HG03521 (cell line): ENCODE results near the gene NOTO.
"Not testable (repeated sequence)": the region's sequence is repeated elsewhere in the genome, so short reads cannot be mapped to it uniquely, and the experiment has no call there.

ENCODE experiments used
- ATAC-seq: cut with Tn5 transposase; IDR thresholded peaks from one replicate; pipeline ENCODE4 v1.9.1; 2021; ENCODE audit warnings: mild to moderate bottlenecking, moderate library complexity; ENCODE audit not compliant: unreplicated experiment

Gene NOTO, protein sequence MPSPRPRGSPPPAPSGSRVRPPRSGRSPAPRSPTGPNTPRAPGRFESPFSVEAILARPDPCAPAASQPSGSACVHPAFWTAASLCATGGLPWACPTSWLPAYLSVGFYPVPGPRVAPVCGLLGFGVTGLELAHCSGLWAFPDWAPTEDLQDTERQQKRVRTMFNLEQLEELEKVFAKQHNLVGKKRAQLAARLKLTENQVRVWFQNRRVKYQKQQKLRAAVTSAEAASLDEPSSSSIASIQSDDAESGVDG

DNA sequence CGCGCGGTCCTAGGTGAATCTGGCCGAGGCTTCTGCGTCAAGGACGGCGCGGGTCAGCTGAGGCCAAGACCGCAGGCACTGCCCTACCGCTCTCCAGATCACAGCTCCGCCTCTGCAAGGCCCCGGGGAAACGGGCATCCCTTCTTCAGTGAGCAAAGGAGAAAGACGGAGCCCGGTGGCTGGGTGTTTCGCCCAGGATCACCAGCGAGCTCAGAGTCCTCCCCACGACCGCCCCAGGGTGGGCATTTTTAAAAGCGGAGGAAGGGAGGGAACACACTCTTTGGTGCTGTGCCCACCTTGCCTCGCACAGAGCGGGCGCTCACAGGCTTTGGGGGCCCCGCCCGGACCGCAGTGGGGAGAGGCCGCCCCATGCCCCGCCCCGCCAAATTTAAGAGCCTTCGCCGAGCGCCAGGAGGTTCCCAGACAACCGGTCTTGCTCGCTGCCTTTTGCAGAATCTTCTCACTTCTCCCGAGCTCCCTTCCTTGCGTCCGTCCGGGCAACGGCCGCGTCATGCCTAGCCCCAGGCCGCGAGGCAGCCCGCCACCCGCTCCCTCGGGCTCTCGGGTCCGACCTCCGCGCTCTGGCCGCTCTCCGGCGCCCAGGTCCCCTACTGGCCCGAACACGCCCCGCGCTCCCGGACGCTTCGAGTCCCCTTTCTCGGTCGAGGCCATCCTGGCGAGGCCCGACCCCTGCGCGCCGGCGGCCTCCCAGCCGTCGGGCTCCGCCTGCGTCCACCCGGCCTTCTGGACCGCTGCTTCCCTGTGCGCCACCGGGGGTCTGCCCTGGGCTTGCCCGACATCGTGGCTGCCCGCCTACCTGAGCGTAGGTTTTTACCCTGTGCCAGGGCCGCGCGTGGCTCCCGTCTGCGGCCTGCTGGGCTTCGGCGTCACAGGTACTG is at the start of gene NOTO:
TSS of gene NOTO (plus strand) at position 419 of the 899 bp plus-strand sequence. CDS start at position 512, 93 bp downstream.
- no peak for ATAC-seq

DNA sequence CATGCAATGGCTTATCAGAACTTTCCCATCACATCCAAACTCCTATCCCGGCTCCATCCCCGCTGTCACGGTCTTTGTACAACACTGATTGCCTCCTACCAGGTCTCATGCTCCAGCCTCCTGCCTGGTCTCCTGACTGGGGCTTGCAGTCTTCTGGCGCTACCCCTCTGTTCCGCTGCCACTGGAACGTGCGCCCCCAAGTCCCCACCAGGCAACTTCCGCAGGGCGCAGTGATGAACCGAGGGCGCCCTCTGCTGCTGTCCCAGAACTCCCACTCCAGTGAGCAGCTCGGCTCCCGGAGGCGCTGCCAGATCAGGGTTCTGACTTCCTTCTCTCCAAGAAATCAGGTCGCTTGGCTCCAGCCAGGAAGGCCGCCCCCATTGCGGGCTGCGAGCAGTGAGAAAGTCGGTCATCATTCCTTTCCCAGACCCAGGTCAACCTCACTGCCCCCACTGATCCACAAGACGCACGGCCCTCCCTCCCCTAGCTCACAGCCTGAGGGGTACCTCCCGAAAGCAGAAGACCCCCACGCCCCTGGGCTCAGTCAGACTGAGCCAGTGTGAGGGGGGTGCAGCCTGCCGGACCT is 45.7 kb upstream of the NOTO start:
- no peak for ATAC-seq

DNA sequence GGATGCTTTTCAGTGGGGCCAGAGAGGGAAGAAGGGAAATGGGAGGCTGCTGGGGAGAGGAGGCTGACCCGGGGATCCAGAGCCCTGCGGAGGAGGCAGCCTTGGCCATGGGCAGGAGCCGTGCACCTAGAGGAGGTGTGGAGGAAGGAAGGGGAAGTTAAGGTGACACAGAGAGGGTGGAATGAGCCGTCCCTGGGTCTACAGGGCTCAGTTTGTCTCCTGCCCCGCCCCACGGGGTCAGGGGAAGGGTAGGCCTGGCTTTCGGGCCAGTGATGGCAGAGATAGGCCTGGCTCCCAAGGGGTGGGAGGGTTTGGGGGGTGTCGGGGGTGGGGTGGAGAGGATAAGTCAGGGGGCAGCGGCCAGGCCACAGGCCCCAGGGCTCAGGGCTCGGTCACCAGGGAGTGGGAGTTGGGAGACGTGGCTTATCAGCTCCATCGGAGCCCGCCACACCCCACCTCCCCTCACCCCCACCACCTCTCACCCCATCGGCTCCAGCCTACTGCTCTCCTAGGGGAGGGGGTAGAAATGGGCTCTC is 39.5 kb upstream of the NOTO start:
- no peak for ATAC-seq

DNA sequence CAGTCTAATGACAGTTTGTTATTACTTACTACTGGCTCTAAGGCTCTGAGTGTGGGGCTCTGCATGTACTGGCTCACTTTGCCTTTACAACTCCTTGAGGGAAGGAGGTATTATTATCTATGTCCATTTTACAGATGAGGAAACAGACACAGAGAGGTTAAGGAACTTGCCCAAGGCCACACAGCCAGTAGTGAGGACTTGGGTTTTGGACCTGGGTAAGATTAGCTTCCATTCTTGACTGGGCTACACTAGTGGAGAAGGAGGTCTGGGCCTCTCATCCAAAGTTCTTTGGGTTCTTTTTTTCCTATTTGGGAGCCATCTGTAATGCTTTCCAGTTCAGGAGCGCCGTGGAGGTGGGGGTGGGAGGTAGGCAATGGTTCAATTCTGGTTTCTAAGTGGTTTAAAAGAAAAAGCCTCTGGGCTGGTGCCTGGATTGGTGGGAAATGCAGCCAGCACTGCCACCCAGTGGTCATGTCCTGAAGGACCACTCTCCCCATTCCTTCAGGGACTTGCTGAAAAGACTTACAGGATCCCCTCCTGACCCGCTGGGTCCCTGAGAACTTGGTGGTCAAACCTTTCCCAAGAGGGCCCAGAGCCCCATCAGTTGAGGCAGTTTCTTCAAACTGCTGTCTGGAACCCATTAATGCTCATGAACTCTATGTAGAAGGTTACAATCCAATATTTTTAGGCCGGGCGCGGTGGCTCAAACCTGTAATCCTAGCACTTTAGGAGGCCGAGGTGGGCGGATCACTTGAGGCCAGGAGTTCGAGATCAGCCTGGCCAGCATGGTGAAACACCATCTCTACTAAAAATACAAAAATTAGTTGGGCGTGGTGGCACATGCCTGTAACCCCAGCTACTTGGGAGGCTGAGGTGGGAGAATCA is 38.6 kb upstream of the NOTO start:
- peak; percentile 59 for ATAC-seq

DNA sequence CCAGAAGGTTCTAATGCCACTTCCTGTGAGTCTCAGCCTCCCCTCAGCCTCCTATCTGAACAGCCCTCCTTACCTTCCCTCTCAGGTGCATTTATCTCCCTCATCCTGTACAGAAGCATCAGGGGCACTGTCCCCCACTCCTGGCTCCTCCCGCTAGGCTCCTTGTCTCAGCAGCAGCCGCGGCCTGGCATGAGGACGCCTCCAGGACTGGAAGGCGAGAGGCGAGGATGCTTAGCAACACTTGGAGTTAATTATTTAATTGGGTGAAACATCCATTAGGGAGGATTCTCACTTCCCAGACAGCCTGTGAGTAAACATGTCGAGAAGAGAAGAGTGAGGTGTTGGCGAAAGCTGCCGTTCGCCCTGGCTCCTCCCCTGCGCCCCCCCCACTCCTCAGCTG is 36.4 kb upstream of the NOTO start:
- not testable (repeated sequence) for ATAC-seq

DNA sequence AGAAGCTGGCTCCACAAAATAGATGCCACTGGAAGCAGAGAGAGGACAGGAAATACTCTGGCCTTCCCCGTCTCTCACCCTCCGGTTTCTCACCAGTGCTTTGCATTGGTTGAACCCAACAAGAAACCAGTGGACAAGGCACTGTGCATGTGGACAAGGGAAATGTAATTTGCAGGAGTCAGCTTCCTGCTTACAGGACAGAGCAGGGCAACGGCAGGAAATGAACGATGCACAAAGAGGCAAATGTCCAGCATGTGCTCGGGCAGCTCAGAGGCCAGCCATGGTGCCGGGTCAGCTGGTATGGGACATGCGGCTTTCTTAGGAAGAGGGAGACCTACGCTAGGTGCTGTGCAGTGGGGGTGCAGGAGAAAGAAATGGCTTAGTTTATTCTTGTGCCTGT is 35.6 kb upstream of the NOTO start:
- ATAC-seq = not testable (repeated sequence)

DNA sequence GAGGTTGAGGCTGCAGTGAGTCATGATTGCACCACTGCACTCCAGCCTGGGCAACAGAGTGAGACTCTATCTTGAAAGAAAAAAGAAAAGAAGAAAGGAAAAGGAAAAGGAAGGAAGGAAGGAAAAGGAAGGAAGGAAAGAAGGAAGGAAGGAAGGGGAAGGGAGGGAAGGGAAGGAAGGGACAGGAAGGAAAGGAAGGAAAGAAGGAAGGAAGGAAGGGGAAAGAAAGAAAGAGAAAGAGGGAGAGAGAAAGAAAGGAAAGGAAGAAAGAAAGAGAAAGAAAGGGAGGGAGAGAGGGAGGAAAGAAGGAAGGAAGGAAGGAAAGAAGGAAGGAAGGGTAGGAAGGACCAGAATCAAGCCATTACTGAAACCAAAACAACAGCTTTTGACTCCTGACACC is 34.0 kb upstream of the NOTO start:
- ATAC-seq = not testable (repeated sequence)

DNA sequence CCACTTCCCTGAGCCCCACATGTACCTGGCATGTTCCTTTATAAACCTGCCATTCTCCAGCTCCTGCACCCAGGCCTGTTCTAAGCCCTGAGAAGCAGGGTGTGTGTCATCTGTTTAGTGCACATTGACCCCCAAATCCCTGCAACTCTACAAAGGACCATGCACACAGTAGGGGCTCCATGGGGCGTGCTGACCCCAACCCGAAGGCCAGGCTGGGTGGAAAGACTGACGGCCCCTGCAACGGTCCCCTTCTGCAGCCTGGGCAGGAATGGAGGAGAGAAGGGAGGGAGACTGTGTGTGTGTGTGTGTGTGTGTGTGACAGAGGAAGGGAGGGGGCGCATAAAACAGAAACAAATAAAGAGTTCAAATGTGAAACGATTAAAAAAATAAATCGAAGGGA is 32.0 kb upstream of the NOTO start:
- ATAC-seq = not testable (repeated sequence)

DNA sequence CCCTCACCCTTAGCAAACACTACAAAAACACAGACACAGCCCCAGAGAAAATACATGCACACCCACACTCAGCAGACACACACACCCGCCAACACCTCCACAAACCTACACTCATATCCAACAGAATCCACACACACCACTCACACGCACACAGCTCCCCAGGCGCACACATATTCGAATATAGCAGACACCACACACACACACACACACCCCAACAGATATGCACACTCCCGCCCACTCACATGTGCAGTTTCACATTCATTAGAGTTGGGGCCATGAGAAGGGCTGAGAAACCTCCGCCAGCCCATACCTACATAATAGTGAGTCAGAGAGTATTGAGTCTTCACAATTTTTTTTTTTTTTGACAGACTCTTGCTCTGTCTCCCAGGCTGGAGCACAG is 29.4 kb upstream of the NOTO start:
- ATAC-seq = peak; percentile 43

DNA sequence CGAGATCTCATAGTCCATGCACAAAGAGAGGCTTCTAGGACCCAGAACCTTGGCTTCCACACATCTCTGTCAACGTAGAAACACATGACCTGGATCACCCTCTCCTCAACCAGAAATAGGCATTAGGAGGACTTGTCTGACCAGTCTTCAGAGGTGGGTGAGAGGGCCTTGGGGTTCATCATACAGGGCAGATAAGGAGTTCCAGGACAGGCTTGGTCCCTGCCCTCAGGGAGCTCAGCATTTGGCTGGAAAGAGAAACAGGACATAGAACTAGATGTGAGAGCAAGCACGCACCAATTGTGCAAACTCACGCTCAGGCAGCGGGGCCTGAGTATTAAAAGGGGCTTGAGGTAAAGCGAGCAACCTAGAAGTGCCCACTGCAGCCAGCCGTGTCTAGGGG is 28.6 kb upstream of the NOTO start:
- no peak for ATAC-seq

DNA sequence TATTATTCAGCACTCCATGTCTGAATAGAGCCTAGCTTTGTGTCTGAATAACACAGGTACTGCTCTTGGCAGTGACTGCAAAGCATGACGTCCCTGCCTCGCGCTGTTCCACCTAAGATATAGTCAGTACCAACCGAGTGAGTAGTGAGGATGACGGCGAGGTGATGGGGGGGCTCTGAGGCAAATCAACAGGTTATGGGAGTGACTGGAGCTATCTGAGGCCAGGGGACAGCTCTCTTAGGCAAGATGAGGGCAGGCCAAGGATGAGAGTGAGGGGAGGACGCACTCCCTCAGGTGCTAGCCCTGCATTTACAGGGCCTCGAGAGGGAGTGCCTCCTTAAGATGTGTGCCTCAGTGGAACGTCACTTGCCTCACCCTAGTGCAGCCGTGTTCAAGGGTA is 28.1 kb upstream of the NOTO start:
- ATAC-seq = no peak

DNA sequence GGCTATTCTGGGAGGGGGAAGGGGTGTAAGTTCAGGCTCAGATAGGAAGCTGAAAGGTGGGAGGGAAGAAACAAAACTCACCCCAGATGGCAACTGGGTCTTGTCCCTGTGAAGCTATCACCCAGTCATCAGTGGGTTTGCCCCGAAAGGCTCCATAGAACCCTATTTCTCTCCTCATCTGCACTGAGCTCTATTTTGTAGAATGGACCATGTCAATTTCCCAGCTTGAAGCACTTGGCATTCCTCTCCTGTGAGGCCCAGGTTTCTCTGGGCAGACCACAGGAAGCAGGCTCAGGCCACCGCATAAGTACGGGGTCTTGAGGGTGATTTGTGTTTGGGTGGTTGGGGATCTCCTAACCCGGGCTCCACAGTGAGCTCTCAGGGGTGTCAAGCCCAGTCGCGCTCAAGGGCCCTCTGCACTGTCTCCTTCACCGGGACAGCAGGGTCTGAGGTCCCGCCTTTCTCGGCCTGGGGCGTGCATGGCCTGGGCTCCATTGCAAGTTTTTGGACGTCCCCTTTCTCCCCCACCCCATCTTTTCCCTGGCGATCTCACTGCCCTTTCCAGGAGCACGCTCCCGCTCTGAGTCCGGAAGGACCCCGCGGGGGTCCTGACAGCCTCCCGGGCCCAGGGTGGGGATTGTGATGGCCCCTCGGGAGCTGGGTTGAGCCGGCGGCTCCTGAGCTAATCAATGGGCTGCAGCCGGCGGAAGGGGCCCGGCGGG is 27.3 kb upstream of the NOTO start:
- no peak for ATAC-seq

DNA sequence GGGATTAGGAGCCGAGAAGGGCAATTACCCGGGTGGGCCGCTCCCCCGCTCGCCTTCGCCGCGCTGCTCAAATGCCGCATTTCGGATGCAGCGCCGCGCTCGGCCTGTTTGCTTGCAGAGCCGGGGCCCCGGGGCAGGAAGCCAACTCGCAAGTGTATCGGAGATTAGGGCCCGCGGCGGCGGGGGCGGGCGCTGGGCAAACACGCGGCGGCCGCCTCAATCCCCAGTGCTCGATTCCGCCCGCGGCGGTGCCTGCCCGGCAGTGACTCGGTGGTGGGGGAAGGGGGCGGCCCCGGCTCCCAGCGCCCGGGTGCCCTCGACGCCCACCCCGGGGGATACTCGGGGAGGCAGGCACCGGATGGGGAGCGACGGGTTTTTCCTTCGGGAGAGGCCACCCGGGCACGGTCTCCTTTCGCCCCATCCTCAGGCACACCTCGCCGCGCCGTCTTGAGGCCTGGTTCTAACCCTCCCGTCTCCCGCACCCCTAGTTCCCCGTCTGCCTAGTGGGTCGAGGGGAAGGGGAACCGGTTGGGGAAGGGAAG is 26.6 kb upstream of the NOTO start:
- ATAC-seq = no peak

DNA sequence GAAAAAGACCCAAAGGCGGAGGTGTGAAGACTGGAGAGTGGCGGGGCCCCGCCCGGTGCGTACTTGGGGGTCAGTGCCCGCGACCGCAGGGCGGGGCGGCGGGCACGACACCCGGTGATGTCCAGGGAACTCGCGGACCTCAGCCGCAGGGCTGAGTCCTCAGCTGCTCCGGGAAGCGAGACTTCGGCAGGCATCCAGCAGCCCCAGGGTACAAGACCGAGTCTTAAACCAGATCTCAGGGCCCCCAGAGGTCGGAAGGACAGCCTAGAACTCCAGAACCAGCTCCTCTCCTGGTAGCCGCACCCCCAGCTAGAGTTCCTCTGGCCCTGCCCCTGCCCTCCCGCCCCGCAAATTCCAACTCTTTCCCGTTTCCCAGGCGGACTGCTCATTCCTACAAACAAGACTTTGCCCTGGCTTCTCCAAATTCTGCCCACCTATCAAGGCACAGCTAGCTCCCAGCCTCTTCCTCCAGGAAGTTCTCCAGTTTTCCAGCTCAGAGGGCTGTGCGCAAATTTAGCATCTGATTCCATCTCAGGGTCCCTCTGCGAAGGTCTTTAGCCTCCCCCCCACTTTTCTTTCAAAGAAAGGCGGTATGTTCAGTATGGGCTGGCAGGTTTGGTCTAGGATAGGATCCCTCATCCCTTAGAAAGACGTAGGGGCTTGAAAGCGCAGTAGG is 26.0 kb upstream of the NOTO start:
- no peak for ATAC-seq

DNA sequence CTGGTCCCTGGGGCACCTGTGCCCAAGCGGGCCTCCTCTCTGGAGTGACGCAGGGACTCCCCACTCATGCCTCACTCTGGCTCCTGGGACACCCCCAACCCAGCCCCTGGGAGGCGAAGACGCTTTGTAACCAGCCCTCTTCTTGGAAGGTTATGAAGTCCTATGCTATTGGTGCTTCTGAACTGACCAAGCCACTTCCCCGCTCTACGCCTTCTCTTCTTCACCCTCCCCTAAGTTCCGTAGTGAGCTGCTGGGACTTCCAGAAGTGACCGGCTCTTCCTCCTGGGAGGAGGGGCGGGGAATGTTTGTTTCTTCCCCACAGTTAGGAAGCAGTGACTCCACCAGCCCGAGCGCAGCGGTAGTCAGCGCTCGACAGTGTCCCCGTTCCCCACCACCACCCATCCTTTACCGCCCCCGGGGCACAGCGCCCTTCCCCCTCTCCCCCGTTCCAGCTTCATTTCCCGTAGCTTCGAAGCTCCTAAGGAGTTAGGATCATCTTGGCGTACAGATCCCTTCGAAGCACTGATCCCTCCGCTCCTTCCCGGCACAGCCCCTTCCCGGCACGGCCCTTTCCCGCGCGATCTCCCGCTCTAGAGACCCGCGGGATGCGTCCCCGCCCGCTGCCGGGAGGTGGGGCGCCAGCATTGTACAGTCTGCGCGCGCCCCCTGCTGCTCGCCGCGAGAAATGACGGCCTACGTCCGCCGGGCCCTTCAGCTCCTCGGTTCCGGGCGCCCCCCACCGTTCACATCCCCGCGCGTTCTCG is 25.3 kb upstream of the NOTO start:
- peak; percentile 84 for ATAC-seq

DNA sequence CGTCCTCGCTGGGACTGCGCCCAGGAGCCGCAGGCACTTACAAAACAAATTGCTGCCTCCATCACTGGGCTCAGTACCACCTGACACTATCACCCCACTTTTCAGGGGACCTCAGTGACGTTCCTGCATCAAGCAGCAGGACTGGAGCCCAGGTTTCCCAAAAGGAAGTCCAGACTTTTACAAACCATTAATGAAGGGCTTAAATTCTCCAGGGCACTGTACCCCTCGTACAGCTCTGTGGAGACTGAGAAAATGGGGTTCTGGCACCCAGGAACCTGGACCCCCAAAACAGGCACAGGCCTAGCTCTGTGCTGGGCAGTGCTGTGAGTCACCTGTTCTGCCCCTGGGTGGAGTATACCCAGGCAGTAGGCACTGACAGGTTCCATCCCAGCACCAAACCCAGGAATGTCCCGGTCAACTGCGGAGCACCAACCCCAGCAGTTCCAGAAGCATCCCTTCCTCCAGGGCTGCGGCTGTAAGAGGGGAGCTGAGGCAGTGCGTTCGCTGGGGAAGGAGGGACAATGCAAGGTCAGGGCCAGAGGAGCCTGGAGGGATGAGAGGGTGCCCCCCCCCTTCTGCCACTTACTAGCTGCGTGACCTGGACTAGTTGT is 24.6 kb upstream of the NOTO start:
- ATAC-seq = no peak

DNA sequence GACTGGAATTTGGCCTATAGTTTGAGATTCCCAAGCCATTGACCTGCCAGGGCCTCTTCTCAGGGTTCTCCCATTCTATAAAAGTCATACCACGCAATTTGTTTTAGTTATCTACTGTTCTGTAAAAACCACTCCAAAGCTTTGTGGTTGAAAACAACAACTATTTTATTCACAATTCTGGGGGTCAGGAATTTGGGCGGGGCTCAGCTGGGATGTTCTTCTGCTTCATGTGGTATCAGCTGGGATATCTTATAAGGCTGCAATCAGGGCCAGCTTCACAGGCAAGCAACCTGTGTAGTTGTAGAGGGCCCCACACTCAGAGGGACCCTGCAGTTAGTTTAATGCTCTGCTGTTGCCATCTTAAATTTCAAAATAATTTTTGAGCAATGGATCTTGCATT is 16.4 kb upstream of the NOTO start:
- no peak for ATAC-seq

DNA sequence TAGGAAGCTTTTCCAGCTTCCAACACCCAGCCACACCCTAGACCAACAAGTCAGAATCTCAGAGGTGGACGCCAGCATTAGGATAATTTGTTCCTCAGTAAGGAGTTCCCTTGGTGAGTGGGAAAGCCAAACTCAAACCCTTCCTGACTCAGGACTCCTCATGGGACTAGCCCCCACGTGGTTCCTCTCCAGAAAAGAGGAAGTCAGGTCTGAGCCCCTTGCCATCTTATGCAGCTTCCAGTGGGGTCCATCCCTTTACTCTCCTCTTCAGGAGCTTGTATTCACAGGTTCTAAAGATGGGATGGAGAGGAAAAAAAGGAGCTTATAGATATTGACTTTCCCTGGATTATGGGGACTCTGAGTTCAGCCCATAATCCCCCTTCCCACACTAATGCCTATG is 14.8 kb upstream of the NOTO start:
- no peak for ATAC-seq
